ENCODE results near the gene SCARB2.
"Not testable (repeated sequence)": the region's sequence is repeated elsewhere in the genome, so short reads cannot be mapped to it uniquely, and the experiment has no call there.

The SCARB2 gene

GRCh38 chr4:76251441-76252270 lies 38.0 kb upstream of the SCARB2 start, which contains the start of gene FAM47E:
Gene FAM47E (plus strand): TSS chr4:76251721. CDS start chr4:76251747, 26 bp downstream.
- TF ChIP-seq CTCF (IDR thresholded peaks at IDR 0.05) (peak; percentile 75), ZFX (IDR thresholded peaks at IDR 0.05; ENCODE audit: borderline replicate concordance) (no peak)
- peak within 1 kb of the TSS; percentile 51 for H3K27ac ChIP-seq

DNA sequence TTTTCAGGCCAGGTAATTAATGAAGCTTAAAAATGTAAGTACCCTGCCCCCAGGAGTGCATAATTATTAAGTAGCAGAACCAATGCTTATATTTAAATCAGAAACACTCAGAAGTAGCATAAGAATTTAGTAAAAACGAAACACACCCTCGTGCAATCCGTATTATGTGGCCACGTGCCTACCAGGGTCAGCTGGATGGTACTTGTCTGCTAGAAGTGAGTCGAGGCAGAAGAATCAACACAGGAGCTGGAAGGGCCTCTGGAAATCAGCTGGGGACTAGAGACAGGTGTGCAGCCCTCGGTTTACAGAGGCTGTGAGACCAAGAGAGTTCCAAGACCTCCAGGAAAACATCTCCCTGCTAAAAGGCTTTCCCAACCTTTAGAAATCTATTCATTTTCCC lies 37.3 kb upstream of the SCARB2 start:
- no peak for TF ChIP-seq CTCF (IDR thresholded peaks at IDR 0.05)
- TF ChIP-seq ZFX (IDR thresholded peaks at IDR 0.05; ENCODE audit: borderline replicate concordance) = no peak
- H3K27ac ChIP-seq = peak overlapping the region; percentile 51

DNA sequence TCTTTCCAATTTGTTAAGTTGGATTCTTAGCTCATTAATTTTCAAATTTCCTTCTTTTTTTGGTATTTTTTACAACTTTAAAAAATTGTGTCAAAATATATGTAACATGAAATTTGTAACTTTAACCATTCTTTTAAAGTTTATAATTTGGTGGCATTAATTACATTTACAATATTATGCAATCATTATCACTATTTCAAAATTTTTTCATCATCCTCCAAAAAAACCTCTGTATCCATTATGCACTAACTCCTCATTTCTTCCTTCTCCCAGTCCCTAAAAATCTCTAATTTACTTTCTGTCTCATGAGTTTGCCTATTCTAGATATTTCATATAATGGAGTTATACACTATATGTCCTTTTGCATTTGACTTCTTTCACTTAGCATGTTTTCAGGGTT lies 33.2 kb upstream of the SCARB2 start:
- no peak overlapping the region for H3K27ac ChIP-seq
- no peak for TF ChIP-seq ZFX (IDR thresholded peaks at IDR 0.05; ENCODE audit: borderline replicate concordance)
- no peak for TF ChIP-seq CTCF (IDR thresholded peaks at IDR 0.05)

GRCh38 chr4:76246025-76246424 lies 32.4 kb upstream of the SCARB2 start:
- no peak overlapping the region for H3K27ac ChIP-seq
- TF ChIP-seq ZFX (IDR thresholded peaks at IDR 0.05; ENCODE audit: borderline replicate concordance) (no peak), CTCF (IDR thresholded peaks at IDR 0.05) (0 out of 2 replicates have a peak, but pooled peaks have one; percentile 4)

DNA sequence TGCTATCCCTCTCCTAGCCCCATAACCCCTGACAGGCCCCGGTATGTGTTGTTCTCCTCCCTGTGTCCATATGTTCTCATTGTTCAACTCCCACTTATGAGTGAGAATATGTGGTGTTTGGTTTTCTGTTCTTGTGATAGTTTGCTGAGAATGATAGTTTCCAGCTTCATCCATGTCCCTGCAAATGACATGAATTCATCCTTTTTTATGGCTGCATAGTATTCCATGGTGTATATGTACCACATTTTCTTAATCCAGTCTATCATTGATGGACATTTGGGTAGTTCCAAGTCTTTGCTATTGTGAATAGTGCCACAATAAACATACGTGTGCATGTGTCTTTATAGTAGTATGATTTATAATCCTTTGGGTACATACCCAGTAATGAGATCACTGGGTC lies 30.3 kb upstream of the SCARB2 start:
- H3K27ac ChIP-seq = not testable (repeated sequence)

DNA sequence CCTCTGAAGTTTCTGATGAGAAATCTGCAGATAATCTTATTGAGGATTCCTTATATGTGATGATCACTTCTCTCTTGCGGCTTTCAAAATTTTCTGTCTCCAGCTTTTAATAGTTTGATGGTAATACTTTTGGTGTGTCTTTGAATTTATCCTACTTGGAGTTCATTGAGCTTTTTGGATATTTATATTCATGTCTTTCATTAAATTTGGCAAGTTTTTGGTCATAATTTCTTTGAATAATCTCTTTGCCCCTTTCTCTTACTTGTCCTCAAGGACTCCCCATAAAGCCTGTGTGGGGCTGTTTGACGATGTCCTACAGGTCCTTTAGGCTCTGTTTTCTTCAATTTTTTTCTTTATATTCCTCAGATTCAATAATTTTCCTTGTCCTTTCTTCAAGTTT lies 26.6 kb upstream of the SCARB2 start:
- no peak for TF ChIP-seq CTCF (IDR thresholded peaks at IDR 0.05)
- no peak for TF ChIP-seq ZFX (IDR thresholded peaks at IDR 0.05; ENCODE audit: borderline replicate concordance)
- H3K27ac ChIP-seq = no peak overlapping the region

- 0 out of 2 replicates have a peak overlapping the region, but pooled peaks have one; percentile 25 for H3K27ac ChIP-seq
- TF ChIP-seq ZFX (IDR thresholded peaks at IDR 0.05; ENCODE audit: borderline replicate concordance) (no peak), CTCF (IDR thresholded peaks at IDR 0.05) (no peak)
These were observed 25.1 kb upstream of the SCARB2 start for GRCh38 chr4:76238701-76239100.

Data from 22Rv1 (cell line).